Fibroblast of peridontal ligament (primary cell): ENCODE results near the gene ASIC1.
"Not testable (repeated sequence)": the region's sequence is repeated elsewhere in the genome, so short reads cannot be mapped to it uniquely, and the experiment has no call there.

ENCODE experiments used
- DNase-seq: peaks from one replicate; pipeline ENCODE4 v3.0.0-alpha.2; 2010; ENCODE audit errors: extremely low read depth

Gene ASIC1

DNA sequence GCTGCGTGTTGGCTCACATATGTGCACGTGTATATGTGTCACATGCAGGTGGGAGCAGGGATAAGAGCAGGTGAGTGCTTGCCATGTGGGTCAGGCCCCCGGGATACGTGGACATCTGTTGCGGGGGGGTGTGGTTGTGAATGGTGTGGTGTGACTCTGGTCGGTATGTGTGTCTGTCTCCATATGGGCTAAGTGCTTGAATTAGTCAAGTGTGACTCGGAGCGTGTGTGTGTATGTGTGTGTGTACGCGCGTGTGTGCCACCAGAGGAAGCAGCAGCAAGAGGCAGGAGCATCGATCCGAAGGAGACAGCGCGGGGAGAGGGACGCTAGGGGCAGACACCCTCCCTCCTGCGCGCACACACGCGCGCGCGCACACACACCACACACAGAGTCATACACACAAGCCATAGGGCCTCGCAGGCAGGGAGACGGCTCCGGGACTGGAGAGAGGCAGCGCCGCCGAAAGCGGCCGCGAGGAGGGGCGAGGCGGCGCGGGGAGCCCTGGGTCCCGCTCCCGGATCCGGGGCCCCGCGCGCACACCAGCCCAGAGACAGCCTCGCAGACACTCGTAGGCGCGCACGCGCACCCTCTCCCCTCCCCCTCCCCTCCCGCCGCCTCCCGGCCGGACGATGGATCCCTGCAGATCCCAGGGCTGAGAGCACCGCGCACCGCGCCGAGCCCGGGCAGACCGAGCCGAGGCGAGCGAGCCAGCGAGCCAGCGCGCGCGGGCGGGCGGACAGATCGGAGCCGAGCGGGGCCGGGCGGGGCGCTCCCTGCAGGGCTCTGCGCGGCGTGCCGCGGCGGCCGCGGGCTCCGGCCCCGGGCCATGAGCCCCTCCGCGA lies at the start of gene ASIC1:
TSS of gene ASIC1 (plus strand) at position 597 of the 842 bp plus-strand sequence. CDS start 1,171 bp downstream, outside the sequence.
- DNase-seq, result peak; percentile 55

DNA sequence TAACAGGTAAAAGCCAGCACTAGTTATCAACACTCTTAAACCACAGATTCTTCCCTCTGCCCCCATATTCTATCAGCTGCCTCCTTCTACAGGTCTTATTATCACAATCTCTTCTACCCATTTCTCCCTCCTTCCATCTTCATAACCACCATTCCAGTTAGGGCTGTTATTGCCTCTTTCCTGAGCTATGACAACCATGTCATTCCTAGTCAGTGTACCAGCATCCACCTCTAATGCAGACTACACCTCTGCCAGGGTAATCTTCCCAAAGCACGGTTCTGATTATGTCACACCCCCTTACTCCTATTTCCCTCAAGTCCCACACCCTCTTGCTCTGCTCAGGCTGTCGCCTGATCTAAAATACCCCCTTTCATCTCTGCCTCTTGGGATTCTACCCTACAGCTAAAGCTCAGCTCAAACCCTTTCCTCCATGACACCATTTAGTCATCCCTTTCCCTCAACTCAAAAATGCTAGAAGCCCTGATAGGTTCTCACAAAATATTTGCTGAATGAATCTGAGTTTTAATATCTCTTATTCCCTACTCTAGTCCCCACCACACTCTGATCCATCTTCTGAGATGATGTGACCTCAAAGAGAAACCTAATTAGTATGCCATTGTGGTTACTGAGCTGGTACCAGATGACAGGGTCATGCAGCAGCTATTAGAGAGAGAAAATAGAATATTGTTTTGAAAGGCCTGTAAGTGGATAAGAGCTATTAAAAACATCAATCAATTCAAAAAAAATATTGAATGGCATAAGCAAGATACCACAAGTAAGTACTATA lies 43.8 kb upstream of the ASIC1 start:
- no peak for DNase-seq

DNA sequence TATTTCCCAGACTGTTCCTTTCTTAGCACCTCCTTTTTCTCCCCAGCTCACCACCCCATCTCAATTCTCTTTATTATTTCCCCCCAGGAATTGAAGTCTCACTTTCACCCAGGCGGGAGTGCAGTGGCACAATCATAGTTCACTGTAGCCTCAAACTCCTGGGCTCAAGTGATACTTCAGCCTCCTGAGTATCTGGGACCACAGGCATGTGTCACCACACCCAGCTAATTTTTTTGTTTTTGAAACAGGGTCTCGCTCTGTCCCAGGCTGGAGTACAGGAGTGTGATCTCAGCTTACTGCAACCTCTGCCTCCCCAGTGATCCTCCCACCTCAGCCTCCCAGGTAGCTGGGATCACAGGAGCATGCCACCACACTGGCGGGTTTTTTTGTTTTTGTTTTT lies 43.1 kb upstream of the ASIC1 start:
- no peak for DNase-seq

DNA sequence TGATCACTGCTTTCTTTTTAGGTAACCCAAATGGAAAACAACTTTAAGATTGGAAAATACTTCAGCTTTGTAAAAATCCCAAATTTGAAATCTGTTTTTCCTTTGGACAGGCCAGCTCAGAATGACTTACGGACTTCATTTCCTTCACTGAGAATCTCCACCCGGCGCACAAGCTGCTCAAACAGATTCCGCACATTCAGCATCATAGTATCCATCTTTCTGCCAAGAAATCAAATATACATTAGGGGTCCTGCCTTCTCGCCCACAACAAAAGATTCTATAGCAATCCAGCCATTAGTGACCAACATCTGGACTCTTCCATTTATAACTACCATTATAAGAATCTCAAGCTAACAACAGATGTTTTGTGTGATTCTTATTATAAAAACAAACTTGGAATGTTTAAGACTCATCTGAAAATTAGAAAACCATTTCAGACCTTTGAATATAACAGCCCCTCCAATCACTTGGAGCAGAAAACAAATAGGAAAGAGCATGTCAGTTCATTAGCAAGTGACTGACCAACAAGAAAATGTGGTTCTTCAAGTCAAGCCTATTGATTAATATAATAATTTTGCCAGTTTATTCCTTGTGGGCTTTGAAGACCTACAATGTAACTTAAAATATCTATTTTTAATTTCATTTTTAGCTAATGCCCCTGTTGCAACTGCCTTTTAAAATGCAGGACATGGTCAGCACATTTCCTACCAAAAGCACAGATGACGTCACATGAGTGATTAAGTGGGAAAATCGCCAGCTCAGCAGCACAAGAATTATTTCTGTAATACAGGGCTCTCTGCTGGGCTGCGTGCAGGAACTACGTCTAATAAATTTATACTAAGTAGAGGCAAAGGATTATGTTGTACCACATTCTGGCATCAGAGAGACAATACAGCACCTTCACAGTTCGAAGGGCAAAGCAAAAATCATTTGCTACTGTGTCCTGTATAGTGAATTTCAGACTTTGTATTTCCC lies 40.6 kb upstream of the ASIC1 start:
- DNase-seq, result peak; percentile 93

DNA sequence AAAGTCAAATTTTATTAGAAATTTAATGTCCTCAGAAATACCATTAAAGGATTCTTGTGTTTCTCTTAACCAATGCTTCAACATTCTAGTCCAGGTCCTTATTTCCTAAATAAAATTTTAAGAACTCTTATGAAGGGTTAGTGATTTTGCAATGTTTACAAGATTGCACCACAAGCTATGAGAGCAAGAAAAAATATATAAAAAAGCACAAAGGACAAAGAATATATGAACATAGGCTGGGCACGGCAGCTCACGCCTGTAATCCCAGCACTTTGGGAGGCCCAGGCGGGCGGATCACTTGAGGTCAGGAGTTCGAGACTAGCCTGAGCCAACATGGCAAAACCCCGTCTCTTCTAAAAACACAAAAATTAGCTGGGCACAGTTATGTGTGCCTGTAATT lies 39.8 kb upstream of the ASIC1 start:
- DNase-seq, result peak; percentile 88

DNA sequence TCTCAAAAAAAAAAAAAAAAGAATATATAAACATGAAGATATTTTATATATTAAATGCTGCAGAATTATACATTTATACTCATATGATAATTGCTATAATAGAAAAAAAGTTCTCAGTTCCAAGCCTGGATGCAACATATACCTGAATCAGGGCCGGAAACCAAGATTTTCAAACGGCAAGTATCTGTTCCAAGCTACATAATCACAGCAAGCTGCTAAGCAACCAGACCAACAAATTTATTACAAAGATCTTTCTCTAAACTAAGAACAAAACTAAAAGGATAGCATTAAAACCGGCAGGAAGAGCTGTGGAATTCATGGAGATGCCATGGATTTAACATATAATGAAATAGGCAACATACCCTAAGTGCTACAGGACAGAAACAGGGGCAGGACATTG lies 39.2 kb upstream of the ASIC1 start:
- peak; percentile 60 for DNase-seq

DNA sequence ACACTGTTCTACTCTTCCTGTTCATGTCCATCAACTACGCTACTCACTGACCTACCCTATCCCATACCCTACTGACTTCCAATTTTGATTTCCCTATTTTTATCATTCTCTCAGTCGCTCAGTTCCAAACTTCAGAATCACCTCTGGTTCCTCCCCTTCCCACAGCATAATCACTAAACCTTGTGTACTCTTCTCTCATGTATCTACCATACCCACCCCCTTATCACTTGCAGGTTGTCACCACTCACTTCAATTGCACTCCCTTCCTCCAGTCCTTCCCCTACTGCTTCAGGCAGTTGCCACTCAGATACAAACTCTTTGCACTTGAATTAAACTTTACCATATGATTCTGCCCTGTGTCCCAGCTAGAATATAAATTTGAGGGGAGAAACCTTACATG lies 38.4 kb upstream of the ASIC1 start:
- DNase-seq, result no peak

DNA sequence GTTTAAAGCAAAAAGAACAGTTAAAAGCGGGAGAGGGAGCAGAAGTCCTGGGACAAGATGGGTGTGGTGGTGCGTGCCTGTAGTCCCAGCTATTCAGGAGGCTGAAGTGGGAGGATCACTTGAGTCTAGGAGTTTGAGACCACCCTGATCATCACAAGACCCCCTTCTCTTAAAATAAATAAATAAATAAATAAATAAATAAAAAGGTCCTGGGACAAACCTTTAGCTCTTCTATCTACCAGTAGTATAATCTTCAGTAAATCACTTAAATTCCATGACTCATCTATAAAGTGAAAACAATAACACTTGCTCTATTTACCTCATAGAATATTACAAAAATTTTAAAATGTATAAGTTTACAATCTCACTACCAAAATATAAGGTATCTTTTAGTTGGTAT lies 37.9 kb upstream of the ASIC1 start:
- DNase-seq, result no peak

DNA sequence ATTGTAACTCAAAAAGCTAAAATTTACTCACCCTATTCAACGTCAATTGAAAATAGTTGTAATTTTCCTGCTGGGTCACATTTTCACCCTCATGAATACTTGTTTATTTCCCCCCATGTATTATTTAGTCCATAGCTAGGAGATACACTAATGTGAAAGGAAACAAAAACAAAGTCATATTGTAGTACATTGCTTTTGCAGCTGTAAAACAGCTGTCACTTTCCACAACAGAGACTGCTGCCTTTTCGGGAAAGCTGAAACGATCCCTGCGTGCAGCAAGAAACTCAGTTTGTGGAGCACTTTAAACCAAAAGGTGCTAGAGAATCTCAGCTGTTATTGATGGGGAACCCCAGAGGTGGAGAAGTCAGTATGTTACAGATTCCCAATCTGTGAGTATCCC lies 36.4 kb upstream of the ASIC1 start:
- DNase-seq, result no peak

DNA sequence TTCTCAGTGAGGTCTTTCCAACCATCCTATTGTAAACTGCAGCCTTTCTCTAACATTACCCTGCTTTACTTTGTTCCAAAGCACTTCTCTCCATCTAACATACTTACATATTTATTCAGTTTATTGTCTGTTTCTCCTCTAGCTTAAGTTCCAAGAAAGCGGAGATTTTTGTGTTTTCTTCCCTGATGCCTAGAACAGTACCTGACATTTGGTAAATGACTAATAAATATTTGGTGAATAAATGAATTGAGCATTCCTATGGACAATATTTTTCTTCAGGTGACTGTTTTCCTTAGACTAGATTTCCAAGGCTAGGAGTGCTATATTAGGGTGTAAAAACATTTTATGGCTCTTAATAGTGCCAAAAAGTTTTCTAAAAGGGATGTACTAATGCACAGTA lies 34.5 kb upstream of the ASIC1 start:
- DNase-seq, result no peak

DNA sequence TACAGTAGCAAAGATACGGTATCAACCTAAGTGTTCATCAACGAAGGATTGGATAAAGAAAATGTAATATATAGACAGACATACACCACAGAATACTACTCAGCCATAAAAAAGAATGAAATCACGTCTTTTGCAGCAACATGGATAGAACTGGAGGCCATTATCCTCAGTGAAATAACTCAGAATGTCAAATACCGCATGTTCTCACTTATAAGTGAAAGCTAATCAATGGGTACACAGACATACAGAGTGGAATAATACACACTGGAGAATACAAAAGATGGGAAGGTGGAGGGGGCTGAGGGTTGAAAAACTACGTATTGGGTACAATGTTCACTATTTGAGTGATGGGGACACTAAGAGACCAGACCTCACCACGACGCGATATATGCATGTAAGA lies 33.2 kb upstream of the ASIC1 start:
- DNase-seq, result no peak

DNA sequence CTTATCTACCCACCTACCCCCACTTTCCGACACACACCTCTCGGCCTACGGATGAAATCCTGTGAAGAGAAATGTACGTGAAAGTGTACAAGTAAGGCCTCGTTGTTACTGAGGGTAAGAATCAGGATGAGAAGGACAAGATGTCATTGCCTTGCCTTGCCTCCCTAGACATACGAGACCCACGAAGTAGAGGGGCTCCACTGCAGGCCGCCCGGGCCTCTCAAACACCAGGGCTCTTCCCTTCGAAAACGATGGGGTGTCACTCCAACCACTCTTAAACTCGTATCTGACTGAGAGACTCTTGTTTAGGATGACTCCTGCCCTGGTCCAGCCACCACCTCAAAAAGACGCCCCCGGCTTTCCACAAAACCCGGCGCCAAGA lies 32.6 kb upstream of the ASIC1 start:
- DNase-seq, result no peak

DNA sequence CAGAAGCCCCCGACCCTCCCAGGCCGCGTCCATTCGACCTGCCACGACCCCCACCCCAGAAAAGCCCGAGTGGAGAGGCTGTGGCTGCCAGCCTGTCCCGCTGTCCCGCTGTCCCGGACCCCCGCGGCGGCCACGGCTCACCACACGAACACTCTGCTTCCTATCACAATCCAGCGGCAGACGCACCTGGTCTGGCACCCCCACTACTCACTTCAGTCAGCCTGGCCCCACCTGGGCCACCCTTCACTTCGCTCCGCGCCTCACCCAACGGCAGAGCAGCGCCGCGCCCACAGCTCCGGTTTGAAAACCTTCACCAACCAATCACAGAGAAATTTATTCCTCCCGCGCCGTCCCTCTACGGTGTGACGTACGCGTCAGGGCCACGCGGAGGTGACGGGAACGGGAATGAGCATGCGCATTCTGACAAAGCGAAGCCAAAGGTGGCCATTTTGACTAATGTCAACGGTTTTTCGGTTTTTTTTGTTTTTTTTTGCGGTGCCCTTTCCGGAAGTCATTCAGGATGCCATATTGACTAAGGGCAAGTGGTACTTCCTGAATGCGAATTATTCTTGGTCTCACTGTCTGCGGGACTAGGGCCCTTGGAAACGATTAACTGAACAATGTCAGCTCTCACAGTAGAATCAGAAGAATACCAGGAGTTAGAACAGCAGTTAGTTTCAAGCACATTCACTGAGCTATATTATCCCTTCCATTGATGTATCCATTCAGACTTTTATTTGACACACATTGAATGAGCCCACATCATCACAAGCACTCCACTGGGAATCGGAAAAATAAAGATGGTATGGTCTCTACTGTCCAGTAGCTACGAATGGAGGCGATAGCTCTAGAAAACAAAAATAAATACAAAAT lies 32.0 kb upstream of the ASIC1 start, which contains the start of gene RACGAP1:
TSS of gene RACGAP1 (minus strand) at position 308 of the 873 bp plus-strand sequence. CDS start 8,779 bp downstream, outside the sequence.
- DNase-seq, result peak; percentile 99

DNA sequence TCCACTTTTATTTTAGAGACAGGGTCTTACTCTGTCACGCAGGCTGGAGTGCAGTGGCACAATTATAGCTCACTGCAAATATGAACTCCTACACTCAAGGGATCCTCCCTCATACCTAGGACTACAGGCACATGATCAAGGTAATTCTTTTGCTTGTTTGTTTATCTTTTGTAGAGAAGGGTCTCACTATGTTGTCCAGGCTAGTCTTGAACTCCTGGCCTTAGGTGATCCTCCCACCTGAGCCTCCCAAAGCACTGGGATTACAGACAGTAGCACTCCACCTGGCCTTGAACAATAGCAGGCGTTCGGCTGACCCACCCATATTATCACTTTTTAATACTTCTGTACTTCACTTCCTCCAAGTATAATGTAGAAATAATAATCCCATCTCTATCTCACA lies 30.7 kb upstream of the ASIC1 start:
- no peak for DNase-seq

DNA sequence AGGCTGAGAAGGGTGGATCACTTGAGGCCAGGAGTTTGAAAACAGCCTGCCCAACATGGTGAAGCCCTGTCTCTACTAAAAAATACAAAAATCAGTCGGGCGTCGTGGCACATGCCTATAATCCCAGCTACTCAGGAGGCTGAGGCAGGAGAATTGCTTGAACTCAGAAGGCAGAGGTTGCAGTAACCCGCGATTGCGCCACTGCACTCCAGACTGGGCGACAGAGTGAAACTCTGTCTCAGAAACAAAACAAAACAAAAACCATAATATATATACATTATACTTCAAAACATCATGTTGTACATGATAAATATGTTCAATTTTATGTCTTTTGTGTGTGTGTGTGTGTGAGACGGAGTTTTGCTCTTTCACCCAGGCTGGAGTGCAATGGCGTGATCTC lies 26.9 kb upstream of the ASIC1 start:
- DNase-seq, result not testable (repeated sequence)

DNA sequence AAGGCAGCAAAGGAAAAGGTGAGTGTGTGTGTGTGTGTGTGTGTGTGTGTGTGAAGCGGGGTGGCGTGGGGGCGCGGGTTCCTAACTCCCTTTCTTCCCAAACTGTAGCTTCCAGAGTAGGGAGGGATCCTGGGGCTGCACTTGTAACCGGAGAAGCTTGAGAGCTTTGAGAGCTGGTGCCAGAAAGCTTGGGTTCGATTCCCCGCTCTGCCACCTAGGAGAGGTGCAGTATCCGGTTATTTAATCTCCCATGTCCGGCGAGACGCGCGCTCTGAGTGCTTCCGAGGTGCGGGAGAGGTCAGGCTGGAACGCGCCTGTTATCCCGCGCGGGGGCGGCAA lies 24.9 kb upstream of the ASIC1 start:
- DNase-seq, result no peak

DNA sequence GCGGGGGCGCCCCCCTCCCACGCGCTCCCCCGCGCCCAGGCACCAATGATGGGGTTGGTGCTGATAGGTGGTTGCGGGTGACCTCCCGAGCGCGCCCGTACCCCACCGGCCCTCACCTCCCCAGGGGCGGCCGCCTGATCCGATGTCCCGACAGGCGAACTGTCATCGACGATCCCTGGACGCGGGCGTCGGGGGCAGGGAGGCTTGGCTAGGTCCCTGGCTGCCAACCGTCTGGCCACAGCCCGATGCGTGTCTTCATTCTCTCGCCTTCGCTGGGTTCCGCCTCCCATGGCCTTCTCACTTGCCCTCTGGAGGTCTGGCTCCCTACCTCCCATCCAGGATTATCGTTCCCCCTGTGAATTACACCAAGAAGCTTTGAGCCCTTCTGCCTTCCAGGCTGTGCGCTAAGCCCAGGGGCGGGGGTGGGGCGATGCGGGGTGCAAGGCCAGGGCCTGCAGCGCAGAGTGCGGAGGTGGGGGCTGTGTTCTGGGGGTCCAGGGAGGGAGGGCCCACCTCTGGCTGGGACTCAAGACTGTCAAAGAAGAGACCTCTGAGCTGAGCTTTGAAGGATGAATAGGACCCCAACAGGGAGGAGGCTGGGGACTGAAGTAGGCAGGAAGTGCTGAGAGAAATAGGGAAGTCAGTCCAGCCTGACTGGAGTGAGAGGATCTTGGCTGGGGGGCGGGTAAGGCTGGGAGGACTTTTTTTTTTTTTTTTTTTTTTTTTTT lies 24.4 kb upstream of the ASIC1 start:
- no peak for DNase-seq

DNA sequence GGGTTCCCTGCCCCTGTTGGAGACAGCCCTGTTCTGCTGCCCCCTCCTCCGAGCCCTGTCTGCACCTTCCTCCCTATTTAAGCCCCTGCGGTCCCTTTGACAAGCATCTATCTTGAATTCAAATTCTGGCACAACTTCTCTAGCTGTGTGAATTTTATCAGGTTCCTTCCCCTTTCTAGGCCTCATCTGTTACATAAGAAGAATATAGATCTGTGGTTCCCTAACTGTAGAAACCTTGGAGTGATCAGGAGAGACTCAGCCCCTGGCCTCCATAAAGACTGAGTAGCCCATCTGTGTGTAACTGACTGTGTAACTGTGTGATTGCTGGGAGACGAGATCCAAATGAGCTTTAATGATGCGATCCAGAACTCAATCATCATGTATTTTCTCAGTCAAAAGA lies 19.1 kb upstream of the ASIC1 start:
- no peak for DNase-seq

DNA sequence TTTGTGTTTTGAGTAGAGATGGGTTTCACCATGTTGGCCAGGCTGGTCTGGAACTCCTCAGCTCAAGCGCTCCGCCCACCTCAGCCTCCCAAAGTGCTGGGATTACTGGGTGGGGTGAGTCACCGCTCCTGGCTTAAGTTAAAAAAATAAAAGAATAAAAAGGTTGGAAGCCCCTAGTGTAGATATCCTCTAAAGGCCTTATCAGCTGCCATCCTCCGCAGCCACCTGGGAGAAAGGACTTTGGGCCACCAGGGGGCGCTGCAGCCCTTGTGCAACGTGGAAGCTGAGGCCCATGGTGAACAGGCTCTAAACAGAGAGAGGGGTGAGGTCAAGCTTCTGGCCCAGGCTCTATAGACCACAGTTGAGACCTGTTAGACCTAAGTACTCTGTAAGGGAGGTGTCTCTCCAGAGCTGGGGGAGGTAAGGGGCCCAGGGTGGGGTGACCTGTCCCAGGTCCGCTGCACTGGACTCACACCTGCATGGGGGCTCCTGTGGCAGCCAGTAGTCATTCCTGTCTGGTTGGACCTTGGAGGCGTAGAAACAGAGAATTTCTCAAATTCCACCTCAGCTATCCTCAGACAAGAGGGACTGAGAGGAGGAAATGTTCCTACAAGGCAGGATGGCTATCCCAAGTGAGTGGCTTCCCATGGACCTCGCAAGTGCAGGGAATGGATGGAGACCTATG lies 18.1 kb upstream of the ASIC1 start:
- peak; percentile 61 for DNase-seq

DNA sequence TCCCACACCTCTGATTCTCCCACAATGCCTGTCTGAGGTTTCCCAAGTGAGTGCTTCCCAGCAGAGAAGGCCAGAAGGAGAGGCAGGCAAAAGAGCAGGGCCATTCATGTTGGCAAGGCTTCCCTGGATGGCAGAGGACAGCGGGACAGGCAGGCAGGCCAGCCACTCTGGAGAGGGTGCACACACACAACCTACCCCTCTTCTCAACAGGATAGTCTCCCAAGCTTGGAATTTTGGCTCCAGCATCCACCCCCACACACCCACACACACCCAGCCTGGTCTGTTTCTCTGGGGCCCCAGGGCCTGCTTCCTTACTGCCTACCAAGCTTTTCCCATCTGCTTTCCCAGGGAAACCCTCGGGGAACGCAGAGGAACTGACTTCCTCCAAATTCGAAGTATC lies 16.7 kb upstream of the ASIC1 start:
- DNase-seq, result no peak
